ENCODE results near the gene SLC46A1.

The SLC46A1 gene

DNA sequence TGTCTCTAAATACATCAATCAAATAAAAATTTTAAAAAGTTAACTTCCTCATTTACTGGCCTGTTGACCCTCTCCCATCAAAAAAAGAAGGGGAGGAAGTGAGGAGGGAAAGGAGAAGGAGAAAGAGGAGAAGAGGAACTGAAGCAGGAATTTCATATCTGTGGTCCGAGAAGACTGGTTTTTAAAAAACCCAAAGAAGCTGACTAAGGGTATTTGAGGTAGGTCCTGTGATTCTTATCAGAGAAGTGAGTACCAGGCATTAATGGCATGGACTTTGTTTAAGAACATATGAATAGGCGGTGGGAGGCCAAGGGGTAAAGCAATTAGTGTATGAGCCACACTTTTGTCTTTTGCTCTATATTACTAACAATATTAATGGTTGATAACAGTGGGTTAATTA, 2.0 kb downstream of the SLC46A1 start:
- no peak for DNase-seq (ENCODE audit: low read depth)

DNA sequence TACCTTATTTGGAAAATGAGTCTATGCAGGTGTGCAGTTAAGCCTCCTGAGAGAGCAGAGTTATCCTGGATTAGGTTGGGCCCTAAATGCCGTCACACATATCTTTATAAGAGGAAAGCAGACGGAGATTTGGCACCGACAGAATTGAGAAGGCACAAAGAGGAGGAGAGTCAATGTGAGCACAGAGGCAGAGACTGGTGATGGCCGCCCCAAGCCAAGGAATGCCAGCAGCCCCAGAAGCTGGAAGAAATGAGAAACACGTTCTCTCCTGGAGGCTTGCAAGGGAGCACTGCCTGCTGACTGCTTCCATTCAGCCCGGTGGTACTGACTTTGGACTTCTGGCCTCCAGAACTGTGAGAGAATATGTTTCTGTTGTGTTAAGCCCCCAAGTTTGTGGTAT, 3.2 kb downstream of the SLC46A1 start:
- DNase-seq (ENCODE audit: low read depth): no peak

DNA sequence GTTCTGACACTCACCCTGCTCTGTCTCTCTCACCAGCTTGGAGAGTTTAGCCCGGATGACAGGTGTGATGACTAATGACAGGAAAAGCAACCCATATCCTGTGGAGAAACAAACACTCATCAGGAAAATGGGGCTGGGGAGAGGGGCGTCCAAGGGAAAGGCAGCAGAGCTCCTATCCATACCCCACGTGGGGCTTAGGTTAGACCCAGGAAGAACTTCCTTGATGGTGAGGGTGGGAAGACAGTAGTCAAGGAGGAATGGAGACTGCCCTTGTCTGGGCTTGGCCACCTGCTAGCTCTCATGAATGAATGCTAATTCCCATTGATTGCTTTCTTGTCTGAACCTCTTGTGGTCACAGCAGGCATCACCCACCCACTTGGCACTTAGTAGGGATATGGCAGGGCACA, 3.8 kb downstream of the SLC46A1 start:
- DNase-seq (ENCODE audit: low read depth): no peak

DNA sequence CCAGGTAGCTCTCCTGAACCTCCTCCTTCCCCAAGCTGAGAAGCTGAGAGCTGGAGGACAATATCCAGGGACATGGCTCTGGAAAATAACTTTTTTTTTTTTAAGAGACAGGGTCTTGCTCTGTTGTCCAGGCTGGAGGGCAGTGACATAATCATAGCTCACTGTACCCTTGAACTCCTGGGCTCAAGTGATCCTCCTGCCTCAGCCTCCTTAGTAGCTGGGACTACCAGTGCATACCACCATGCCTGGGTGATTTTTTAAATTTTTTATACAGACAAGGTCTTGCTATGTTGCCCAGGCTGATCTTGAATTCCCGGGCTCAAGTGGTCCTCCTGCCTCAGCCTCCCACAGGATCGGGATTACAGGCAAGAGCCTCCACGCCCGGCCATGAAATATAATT, 6.2 kb downstream of the SLC46A1 start:
- DNase-seq (ENCODE audit: low read depth): no peak

DNA sequence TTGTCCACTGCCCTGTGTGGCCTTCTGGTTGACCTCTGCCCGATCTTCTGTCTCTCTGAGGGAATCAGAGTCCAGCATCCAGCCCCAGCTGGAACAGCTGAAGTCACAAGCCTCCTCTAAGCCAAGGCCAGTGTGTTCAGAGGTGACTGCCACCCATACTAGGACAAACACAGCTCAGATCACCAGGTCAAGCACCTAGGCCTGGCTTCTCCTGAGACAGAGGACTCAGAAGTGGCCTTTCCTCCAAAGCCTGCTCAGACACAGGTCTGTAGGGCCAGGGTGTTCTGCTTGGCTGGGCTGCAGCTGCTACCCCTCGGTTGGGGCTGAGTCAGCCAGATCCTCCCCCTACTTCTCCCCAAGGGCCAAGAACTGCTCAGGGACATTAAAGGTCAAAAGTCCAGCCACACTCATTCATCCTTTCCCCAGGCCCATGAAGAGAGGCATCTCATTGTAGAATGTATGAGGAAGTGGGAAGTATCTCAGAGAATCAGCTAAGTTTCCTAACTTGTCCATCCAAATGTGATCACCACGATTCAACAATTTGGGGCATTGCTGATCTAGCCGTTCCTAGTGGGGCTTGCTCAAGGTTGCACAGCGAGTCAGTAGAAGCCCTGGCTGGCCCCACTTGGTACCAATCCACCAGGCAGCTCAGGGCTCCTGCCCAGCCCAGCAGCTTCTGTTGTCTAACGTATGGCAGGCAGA, 7.6 kb downstream of the SLC46A1 start:
- DNase-seq (ENCODE audit: low read depth): no peak

GRCh38 chr17:28397687-28398279, 8.2 kb downstream of the SLC46A1 start:
- no peak for DNase-seq (ENCODE audit: low read depth)

DNA sequence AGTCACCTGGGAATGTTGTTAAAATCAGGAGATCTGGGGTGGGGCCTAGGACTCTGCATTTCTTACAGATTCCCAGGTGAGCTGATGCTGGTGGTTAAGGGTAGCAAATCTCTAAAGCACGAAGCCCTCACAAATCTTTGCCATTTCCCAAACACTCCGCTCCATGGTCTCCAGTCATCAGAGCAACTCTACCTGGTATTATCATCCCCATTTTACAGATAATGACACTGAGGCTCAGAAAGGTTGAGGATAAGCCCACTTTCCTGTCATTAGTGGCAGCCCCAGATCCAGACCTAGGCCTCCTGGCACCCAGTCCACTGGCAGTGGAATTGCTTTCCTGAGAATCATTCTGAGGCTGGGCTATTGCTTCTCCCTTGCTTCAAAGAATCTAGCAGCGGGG, 8.7 kb downstream of the SLC46A1 start:
- no peak for DNase-seq (ENCODE audit: low read depth)

GRCh38 chr17:28396635-28397239, 9.3 kb downstream of the SLC46A1 start:
- DNase-seq (ENCODE audit: low read depth): peak; percentile 45

DNA sequence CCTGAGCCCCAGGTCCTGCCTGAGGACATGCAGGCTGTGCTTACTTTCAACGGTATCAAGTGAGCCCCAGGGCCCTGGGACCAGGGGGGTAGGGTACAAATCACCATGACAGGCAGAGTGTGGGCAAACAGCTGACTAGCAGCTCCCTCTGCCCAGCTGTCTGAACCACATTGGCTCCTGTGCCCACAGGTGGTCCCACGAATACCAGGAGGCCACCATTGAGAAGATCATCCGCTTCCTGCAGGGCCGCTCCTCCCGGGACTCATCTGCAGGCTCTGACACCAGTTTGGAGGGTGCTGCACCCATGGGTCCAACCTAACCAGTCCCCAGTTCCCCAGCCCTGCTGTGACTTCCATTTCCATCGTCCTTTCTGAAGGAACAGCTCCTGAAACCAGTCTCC, 10.0 kb downstream of the SLC46A1 start:
- no peak for DNase-seq (ENCODE audit: low read depth)

DNA sequence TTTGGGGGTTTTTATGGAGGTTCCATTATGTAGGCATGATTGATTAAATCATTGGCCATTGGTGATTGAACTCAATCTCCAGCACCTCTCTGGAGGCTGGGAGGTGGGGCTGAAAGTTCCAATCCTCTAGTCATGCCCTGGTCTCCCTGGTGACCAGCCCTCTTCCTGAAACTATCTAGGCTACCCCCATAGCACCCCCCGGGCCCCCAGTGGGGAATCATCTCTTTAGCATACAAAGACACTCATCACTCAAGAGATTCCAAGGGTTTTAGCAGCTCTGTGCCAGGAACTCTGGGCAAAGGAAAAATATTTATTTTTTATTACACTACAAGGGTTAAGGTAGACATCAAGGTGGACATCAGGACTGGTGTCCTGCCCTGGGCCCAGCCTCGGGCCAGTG, 10.6 kb downstream of the SLC46A1 start:
- DNase-seq (ENCODE audit: low read depth): no peak

GRCh38 chr17:28394337-28395116, 11.5 kb downstream of the SLC46A1 start:
- no peak for DNase-seq (ENCODE audit: low read depth)

- DNase-seq (ENCODE audit: low read depth): no peak
Observed at GRCh38 chr17:28392491-28392890, 13.5 kb downstream of the SLC46A1 start.

GRCh38 chr17:28391401-28391800, 14.6 kb downstream of the SLC46A1 start:
- no peak for DNase-seq (ENCODE audit: low read depth)

- no peak for DNase-seq (ENCODE audit: low read depth)
Observed at GRCh38 chr17:28390984-28391383, 15.0 kb downstream of the SLC46A1 start.

DNA sequence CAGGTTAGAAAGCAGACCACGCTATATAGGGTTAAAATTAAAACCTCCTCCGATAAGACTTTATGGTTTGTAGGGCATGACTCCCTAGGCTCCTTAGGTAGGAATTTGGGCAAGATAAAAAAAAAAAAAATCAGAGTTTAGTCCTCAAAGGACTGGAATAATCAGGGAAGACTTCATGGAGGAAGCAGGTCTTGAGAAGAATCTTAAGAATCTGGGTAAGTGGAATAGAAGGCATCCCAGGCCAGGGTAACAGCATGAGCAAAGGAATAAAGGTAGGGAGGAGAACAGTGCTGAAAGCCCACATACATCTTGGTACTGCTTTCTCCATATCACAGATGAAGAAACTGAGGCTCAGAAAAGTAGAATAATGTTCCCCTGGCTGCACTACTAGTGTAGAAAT, 15.4 kb downstream of the SLC46A1 start:
- no peak for DNase-seq (ENCODE audit: low read depth)

GRCh38 chr17:28390141-28390540, 15.9 kb downstream of the SLC46A1 start:
- no peak for DNase-seq (ENCODE audit: low read depth)

DNA sequence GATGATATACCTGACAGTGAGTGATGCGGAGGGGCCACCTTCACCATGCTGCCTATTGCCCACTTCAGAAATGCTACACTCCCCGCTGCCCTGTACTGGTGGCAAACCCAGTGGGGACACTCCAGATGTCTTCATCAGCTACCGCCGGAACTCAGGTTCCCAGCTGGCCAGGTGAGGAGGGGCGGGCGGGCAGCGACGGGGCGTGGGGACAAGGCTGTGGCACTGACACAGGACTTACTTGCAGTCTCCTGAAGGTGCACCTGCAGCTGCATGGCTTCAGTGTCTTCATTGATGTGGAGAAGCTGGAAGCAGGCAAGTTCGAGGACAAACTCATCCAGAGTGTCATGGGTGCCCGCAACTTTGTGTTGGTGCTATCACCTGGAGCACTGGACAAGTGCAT, 17.9 kb downstream of the SLC46A1 start:
- DNase-seq (ENCODE audit: low read depth): no peak

DNA sequence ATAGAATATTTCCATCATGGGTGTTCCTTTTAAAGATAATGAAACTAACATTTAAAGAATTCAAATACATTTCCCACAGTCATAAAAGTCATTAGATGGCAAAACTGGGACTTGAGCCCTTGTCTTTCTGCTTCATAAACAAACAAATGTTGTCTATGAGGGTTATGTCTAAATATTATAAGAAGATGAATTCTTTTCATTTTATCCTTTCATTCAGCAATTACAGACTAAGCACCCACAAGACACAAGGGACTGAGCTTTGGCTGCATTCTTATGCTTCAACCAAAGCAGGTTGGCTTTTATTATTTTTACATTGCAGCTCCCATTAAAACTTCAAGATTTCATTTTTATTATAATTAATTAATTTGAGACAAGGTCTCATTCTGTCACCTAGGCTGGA, 19.6 kb downstream of the SLC46A1 start:
- DNase-seq (ENCODE audit: low read depth): no peak

GRCh38 chr17:28385406-28385805, 20.6 kb downstream of the SLC46A1 start:
- no peak for DNase-seq (ENCODE audit: low read depth)

DNA sequence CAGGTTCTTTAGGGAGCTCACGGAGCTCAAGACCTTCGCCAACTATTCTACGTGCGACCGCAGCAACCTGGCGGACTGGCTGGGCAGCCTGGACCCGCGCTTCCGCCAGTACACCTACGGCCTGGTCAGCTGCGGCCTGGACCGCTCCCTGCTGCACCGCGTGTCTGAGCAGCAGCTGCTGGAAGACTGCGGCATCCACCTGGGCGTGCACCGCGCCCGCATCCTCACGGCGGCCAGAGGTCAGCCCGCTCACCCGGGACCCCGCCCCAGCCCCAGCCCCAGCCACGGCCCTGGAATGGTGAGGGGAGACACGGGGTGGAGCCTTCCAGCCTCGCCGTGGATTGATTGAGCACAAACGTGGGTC, 21.0 kb downstream of the SLC46A1 start:
- DNase-seq (ENCODE audit: low read depth): no peak

- DNase-seq (ENCODE audit: low read depth): no peak
Observed at GRCh38 chr17:28384281-28385036, 21.6 kb downstream of the SLC46A1 start.

GRCh38 chr17:28381141-28381825, 24.7 kb downstream of the SLC46A1 start:
- no peak for DNase-seq (ENCODE audit: low read depth)
